Activated CD8-positive, alpha-beta memory T cell treated with anti-CD3 and anti-CD28 coated beads, Interleukin-2, amount 50 U/mL, for 1 hour (primary cell): ENCODE results near the gene ZFC3H1.

Source experiments
- DNase-seq: peaks from one replicate; pipeline ENCODE4 v3.0.0-alpha.2; 2020; ENCODE audit errors: extremely low read depth

The ZFC3H1 gene

GRCh38 chr12:71684081-71684480 is 20.4 kb upstream of the ZFC3H1 start:
- DNase-seq = no peak

GRCh38 chr12:71683633-71684032 is 20.0 kb upstream of the ZFC3H1 start:
- no peak for DNase-seq

DNA sequence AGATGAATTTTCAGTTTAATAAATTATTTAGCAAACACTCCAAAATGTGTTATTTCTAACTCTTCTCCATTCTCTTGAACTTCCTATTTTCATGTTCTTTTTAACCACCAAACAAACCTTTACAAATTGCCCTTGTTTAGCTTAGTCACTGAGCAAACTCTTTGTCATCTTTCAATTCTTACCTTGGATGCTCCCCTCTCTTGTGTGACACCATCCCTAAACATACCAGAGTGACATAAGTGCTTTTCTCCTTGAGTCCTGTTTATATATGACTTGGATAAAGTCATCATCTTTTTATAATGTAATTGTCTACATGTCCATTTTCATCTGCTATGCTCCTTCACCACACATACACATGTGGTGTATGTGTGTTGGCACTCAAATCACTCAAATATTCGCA is 18.8 kb upstream of the ZFC3H1 start:
- DNase-seq = no peak

- no peak for DNase-seq
These were observed 8.2 kb upstream of the ZFC3H1 start for GRCh38 chr12:71671816-71672215.

DNA sequence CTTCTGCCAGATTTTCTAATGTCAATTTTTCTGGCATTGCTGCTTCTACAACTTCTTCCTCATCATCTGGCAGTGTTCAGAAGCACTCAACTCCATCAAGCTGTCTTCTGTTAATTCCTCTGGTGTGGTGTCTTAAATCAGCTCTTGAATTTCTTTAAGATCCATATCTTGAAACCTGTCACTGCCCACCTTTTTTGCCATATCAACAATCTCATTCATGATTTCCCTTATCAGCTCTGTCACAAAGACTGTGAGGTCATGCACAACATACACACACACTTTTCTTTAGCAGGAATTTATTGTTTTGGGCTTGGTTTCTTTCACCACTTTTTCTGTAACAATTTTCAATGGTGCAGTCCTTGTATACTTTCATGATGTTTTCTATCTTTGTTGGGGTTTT is 7.7 kb upstream of the ZFC3H1 start:
- no peak for DNase-seq

DNA sequence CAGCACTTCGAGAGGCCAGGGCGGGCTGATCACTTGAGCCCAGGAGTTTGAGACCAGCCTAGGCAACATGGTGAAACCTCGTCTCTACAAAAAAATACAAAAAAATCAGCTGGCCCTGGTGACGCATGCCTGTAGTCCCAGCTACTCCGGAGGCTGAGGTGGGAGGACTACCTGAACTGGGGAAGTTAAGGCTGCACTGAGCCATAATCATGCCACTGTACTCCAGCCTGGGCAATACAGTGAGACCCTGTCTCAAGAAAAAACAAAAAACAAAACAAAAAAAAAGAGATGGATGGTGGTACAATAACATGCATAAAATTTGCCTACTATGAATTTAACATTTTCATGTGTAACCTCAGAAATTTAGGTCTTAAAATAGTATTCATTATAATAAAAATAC is 2.6 kb upstream of the ZFC3H1 start:
- no peak for DNase-seq

DNA sequence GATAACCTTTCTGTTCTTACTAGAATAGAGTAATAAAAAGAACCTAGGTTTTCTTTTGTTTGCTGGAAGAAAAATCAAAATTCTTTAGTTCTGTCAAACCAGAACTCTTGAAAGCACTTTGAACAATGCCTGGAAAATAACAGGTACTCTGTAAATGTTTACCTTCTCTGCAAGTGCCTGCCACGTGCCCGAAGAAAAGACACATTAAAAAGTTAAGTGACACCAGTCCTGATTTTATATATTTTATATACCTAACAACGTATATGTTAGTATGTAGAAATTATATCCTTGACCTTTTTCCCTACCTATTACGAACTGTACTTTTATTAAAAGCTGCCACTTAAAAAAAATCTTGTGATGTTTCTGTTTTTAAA is 1.4 kb upstream of the ZFC3H1 start:
- DNase-seq = no peak

DNA sequence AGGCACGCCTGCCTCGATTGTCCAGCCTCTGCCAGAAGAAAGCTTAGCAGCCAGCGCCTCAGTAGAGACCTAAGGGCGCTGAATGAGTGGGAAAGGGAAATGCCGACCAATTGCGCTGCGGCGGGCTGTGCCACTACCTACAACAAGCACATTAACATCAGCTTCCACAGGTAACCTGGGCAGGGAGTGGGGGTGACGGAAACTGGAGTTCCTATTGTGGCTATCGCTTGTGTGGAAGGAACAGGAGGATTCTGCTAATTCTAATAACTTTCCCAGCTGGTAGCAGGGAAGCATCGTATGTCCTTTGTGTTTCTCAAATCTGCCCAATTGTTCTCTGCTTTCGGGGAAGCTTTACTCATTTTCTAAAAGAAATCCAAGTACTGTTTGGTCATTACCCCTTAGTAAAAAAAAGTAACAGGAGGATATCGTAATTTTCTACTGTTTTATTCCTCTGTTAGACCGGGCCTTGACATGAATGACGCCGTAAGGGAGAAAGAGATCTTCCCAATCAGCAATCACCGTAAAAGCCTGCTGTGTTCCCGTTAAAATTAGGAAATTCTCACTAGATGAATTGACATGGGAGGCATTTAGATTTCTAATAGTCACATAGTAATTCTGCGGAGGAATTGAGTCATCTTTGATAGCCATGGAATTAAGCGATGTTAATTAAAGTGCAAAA is 902 bp upstream of the ZFC3H1 start:
- DNase-seq = no peak

DNA sequence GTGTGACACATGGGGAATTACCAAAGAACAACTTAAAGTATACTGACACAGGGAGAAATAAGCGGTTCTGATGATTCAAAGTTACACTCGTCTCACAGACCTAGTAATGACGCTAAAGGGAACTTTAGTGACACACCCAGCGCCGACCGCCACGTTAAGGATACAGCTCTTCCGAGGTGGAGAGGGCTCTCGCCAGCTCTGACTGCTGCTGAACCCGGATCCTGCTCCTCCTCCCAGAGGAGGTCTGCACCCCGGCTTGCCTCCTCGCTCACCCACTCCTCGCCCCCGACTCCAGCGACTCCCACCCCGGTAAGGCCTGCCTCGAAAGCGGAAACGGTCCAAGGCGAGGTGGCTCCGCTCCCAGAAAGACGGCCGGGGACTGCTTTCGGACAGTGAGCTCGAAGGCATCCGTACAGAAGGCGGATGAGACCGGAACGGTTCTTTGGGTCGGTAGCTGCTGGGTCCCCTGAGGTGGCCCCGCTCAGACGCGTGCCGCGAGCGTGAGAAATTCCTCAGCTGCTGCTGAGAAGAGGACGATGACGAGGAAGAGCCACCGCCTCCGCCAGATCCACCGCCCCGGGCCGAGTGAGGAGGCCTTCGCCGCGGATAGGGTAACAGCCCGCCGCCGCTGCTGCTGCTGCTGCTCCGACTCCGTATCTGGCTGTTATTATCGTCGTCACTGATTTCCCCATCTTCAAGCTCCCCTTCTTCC is 643 bp downstream of the ZFC3H1 start:
- peak; percentile 71 for DNase-seq

GRCh38 chr12:71661977-71662530 is 1.6 kb downstream of the ZFC3H1 start:
- no peak for DNase-seq

GRCh38 chr12:71656740-71657139 is 6.9 kb downstream of the ZFC3H1 start:
- no peak for DNase-seq

DNA sequence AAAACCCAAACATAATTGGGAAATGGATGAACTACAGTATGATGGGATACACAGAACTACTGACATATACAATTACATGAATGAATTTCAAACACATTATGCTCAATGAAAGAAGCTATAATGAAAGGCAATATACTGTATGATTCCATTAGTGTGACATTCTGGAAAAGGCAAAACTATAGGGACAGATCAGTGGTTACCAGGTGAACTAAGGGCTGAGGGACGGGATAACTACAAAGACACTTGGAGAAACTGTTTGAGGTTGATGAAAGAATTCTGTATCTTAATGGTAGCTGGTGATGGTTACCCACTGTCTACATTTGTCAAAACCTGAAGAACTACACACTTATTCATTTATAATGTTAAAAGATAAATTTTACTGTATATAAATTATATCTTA is 7.7 kb downstream of the ZFC3H1 start:
- no peak for DNase-seq

DNA sequence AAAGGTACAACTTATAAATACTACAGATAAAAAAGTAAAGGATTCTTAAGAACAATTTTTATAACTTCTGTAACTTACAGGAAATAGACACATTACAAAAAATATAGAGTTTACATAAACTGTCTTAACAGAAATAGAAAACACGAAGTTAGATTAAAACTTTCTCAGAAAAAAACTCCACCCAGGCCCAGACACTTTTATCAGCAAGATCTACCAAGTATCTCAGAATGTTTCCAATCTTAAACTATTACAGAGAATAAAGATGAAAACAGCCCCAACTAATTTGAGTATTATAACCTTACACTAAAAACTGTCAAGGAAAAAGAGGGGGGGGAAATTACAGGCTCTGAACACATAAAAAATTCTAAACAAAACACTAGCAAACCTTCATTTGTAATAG is 8.2 kb downstream of the ZFC3H1 start:
- DNase-seq = no peak

GRCh38 chr12:71654200-71654599 is 9.4 kb downstream of the ZFC3H1 start:
- DNase-seq = no peak

DNA sequence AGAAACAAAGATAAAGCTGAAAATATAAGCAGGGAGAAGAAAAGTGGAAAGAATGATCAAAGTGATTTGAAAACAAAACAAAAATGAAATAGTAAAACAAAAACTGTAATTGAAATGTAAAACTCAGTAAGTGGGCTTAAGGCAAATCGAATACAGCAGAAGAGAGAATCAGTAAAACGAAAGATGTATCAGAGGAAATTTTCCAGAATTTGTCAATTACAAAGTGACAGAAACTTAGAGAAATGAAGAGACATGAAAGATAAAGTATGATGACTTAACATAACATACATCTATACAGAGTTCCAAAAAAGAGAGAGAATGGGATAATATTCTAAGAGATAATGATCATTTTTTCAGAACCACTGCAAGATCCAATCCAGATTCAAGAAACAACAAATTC is 10.5 kb downstream of the ZFC3H1 start:
- DNase-seq = no peak

GRCh38 chr12:71652656-71653055 is 11.0 kb downstream of the ZFC3H1 start:
- no peak for DNase-seq

- DNase-seq = no peak
These were observed 14.2 kb downstream of the ZFC3H1 start for GRCh38 chr12:71649401-71649800.

- no peak for DNase-seq
These were observed 15.1 kb downstream of the ZFC3H1 start for GRCh38 chr12:71648537-71648936.

- no peak for DNase-seq
These were observed 17.1 kb downstream of the ZFC3H1 start for GRCh38 chr12:71646512-71646911.

- DNase-seq = no peak
These were observed 18.4 kb downstream of the ZFC3H1 start for GRCh38 chr12:71645268-71645667.

- no peak for DNase-seq
These were observed 21.4 kb downstream of the ZFC3H1 start for GRCh38 chr12:71642264-71642663.

DNA sequence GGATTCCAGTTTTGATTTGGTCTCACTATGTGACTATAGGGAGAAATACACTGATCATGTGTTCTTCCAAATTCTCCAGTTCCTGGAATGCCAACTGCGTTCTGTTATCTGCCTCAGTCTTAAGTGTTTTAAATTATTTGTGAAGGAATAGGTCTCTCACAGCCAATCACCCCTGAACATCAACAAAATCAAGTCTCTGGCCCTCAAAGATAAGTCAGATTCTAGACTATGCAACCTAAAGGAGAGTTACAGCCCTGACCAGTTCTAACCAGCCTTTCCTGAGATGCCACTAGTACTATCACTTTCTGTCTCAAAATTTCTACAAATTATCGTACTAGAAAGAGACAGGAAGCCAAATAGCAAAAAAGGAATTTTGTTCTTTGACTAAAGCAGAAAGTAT is 22.3 kb downstream of the ZFC3H1 start:
- DNase-seq = no peak

DNA sequence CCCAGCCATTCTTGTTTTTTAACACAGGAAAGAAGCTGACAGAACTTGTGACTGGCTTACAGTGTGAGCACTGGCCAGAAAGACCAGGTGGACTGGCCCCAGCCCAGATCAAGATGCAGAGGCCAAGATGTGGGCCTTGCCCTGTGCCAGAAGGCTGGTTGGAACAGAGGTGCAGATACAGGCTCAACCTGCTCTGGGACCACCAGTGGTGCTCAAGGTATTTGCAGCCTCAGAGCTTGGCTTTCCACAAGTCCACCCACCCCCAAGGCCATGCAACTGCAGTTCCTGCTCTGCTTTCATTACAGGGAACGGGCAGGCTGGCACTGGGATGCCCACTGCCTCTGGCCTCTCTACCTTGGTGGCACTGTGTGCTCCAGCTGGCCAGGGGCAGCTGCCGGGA is 23.3 kb downstream of the ZFC3H1 start:
- no peak for DNase-seq
